K562 (cell line): ENCODE results near the gene CMBL. TPM values are rescaled to one million over a fixed set of nuclear protein-coding genes. Genes with fewer than 3 reads are reported as not detected.

ENCODE experiments used
- CBFA2T3 ChIP-seq: fragments of 450-650 bp; IDR thresholded peaks from 2 replicates; pipeline ENCODE4 v1.6.1; 2017
- CSDE1 ChIP-seq, 2 experiments: fragments of 450-650 bp; IDR thresholded peaks; 2 replicates each; pipeline ENCODE4 v1.6.1; 2016; ENCODE audit warnings: mild to moderate bottlenecking in 1 of 2
- CXXC5 ChIP-seq: fragments of 250-450 bp; sonication (Bioruptor Pico); IDR thresholded peaks from 2 replicates; pipeline ENCODE4 v1.8.0; 2022; ENCODE audit warnings: inconsistent platforms, mild to moderate bottlenecking, moderate library complexity
- LEF1 ChIP-seq: fragments of 450-650 bp; IDR thresholded peaks from 2 replicates; pipeline ENCODE4 v1.6.1; 2016; ENCODE audit warnings: mild to moderate bottlenecking
- MCM5 ChIP-seq: fragments of 450-650 bp; IDR thresholded peaks from 2 replicates; pipeline ENCODE4 v1.6.1; 2016; ENCODE audit warnings: low read depth
- NBN ChIP-seq: fragments of 450-650 bp; IDR thresholded peaks from 2 replicates; pipeline ENCODE4 v1.6.1; 2016; ENCODE audit warnings: low read depth, mild to moderate bottlenecking
- POLR2G ChIP-seq: fragments of 200-400 bp; formaldehyde crosslinking; IDR thresholded peaks from 2 replicates; pipeline ENCODE4 v1.6.1; 2017; ENCODE audit warnings: low read depth, mild to moderate bottlenecking, antibody characterized with exemption, low read length, moderate library complexity
- TFE3 ChIP-seq: fragments of 450-650 bp; formaldehyde crosslinking; IDR thresholded peaks from 2 replicates; pipeline ENCODE4 v1.4.0; 2020; ENCODE audit warnings: mild to moderate bottlenecking, mixed read lengths
- THRA ChIP-seq: fragments of 450-650 bp; IDR thresholded peaks from 2 replicates; pipeline ENCODE4 v1.6.1; 2017; ENCODE audit warnings: mild to moderate bottlenecking, moderate library complexity
- ZNF239 ChIP-seq: fragments of 250-450 bp; sonication (Bioruptor Pico); IDR thresholded peaks from 2 replicates; pipeline ENCODE4 v1.4.0; 2020; ENCODE audit warnings: mild to moderate bottlenecking
- ZNF583 ChIP-seq: fragments of 250-450 bp; sonication (Bioruptor Pico); IDR thresholded peaks from 2 replicates; pipeline ENCODE4 v1.4.0; 2020
- ZNF668 ChIP-seq: fragments of 250-450 bp; sonication (Bioruptor Pico); IDR thresholded peaks from 2 replicates; pipeline ENCODE4 v1.8.0; 2022; ENCODE audit warnings: mild to moderate bottlenecking, inconsistent platforms
- ZNF778 ChIP-seq: fragments of 450-650 bp; formaldehyde crosslinking; IDR thresholded peaks from 2 replicates; pipeline ENCODE4 v1.4.0; 2020; ENCODE audit warnings: mild to moderate bottlenecking, moderate library complexity
- polyA plus RNA-seq, 8 experiments: library from polyadenylated mRNA; depleted of rRNA in 4 of 8; stranded (reverse) in 5 of 8; unstranded in 3 of 8; fragments of >200 nt; fragmentation: Nextera tagmentation in 2 of 8; fragmentation: Illumina TruSeq in 1 of 8; extraction: Ambion mirVana in 2 of 8; extraction: Trizol in 1 of 8; gene quantifications; 2 replicates each; pipeline versions ENCODE4 v1.2.1 to v1.2.3, GENCODE V29; 2011 to 2014; ENCODE audit warnings: inconsistent platforms in 1 of 8, missing spikeins in 1 of 8
- total RNA-seq, 7 experiments: library from RNA; depleted of rRNA in 6 of 7; stranded (reverse); fragments of >200 nt in 6 of 7; fragmentation: Illumina TruSeq in 2 of 7; extraction: Trizol in 2 of 7; gene quantifications; 2 replicates each; pipeline versions ENCODE4 v1.2.1 to v1.2.3, GENCODE V29; 2011 to 2021; ENCODE audit warnings: low replicate concordance in 1 of 7
- TF ChIP-seq, protein P1 (sequence below): fragments of 450-650 bp; IDR thresholded peaks from 2 replicates; pipeline ENCODE4 v1.6.1; 2016; ENCODE audit warnings: mild to moderate bottlenecking, moderate library complexity

The CMBL gene
- total and polyA plus RNA-seq, 9 of the 15 experiments (the other 6 are each of a cell fraction or from before 2014, with no cell fraction given), result 22.6 to 192 (median 71.1) TPM

DNA sequence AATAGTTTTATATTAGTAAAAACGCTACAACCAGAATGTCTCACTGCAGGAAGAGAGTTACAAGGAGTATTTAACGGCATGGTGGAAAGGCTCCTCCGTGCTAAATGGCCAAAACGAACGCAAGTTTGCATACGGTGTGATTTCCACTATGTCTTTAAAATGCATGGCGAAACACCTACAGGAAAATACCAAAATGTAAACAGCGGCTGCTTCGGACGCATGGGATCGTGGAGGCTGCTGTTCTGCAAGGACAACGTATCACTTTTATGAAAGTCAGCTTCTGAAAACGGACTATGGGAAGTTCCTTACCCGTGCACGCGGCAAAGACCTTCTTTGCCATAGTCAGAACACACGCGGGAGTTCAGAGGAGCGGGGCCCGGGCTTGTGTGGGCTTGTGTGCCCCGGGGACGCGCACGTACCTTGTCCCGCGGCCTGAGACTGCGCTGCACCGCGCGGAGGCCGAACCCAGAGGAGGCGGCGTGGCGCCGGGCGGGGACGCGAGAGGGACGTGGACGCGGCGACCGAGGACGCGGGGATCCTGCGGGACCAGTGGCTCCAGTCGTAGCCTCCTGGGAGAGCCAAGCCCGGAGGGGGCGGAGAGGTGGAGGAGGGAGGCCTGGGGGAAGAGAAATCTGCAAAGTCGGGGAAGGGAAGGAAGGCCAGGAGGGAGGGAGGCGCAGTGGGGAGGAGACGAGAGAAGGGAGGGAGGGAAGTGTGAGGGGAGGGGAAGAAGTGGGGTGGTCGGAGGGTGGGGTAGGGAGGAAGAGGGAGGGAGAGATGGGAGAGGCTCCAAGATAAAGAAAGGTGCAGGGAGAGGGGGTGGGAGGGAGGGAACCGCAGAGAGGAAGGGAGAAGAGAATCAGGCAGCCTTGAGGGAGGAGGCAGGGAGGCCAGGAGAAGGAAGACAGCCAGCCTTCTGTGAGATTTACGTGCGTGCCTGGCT lies at the start of gene CMBL (continued):
- TF ChIP-seq, protein P1, sequence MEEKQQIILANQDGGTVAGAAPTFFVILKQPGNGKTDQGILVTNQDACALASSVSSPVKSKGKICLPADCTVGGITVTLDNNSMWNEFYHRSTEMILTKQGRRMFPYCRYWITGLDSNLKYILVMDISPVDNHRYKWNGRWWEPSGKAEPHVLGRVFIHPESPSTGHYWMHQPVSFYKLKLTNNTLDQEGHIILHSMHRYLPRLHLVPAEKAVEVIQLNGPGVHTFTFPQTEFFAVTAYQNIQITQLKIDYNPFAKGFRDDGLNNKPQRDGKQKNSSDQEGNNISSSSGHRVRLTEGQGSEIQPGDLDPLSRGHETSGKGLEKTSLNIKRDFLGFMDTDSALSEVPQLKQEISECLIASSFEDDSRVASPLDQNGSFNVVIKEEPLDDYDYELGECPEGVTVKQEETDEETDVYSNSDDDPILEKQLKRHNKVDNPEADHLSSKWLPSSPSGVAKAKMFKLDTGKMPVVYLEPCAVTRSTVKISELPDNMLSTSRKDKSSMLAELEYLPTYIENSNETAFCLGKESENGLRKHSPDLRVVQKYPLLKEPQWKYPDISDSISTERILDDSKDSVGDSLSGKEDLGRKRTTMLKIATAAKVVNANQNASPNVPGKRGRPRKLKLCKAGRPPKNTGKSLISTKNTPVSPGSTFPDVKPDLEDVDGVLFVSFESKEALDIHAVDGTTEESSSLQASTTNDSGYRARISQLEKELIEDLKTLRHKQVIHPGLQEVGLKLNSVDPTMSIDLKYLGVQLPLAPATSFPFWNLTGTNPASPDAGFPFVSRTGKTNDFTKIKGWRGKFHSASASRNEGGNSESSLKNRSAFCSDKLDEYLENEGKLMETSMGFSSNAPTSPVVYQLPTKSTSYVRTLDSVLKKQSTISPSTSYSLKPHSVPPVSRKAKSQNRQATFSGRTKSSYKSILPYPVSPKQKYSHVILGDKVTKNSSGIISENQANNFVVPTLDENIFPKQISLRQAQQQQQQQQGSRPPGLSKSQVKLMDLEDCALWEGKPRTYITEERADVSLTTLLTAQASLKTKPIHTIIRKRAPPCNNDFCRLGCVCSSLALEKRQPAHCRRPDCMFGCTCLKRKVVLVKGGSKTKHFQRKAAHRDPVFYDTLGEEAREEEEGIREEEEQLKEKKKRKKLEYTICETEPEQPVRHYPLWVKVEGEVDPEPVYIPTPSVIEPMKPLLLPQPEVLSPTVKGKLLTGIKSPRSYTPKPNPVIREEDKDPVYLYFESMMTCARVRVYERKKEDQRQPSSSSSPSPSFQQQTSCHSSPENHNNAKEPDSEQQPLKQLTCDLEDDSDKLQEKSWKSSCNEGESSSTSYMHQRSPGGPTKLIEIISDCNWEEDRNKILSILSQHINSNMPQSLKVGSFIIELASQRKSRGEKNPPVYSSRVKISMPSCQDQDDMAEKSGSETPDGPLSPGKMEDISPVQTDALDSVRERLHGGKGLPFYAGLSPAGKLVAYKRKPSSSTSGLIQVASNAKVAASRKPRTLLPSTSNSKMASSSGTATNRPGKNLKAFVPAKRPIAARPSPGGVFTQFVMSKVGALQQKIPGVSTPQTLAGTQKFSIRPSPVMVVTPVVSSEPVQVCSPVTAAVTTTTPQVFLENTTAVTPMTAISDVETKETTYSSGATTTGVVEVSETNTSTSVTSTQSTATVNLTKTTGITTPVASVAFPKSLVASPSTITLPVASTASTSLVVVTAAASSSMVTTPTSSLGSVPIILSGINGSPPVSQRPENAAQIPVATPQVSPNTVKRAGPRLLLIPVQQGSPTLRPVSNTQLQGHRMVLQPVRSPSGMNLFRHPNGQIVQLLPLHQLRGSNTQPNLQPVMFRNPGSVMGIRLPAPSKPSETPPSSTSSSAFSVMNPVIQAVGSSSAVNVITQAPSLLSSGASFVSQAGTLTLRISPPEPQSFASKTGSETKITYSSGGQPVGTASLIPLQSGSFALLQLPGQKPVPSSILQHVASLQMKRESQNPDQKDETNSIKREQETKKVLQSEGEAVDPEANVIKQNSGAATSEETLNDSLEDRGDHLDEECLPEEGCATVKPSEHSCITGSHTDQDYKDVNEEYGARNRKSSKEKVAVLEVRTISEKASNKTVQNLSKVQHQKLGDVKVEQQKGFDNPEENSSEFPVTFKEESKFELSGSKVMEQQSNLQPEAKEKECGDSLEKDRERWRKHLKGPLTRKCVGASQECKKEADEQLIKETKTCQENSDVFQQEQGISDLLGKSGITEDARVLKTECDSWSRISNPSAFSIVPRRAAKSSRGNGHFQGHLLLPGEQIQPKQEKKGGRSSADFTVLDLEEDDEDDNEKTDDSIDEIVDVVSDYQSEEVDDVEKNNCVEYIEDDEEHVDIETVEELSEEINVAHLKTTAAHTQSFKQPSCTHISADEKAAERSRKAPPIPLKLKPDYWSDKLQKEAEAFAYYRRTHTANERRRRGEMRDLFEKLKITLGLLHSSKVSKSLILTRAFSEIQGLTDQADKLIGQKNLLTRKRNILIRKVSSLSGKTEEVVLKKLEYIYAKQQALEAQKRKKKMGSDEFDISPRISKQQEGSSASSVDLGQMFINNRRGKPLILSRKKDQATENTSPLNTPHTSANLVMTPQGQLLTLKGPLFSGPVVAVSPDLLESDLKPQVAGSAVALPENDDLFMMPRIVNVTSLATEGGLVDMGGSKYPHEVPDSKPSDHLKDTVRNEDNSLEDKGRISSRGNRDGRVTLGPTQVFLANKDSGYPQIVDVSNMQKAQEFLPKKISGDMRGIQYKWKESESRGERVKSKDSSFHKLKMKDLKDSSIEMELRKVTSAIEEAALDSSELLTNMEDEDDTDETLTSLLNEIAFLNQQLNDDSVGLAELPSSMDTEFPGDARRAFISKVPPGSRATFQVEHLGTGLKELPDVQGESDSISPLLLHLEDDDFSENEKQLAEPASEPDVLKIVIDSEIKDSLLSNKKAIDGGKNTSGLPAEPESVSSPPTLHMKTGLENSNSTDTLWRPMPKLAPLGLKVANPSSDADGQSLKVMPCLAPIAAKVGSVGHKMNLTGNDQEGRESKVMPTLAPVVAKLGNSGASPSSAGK, result peak; percentile 71
- peak; percentile 88 for TF ChIP-seq CXXC5 (CRISPR knock-in tag)
- TF ChIP-seq ZNF239 (CRISPR knock-in tag), result no peak
- TF ChIP-seq THRA, result no peak
- TF ChIP-seq MCM5, result no peak
- peak; percentile 66; the same call in 1 of the 2 replicates for TF ChIP-seq LEF1
- TF ChIP-seq TFE3 (CRISPR knock-in tag), result no peak
- no peak for TF ChIP-seq ZNF778
- TF ChIP-seq POLR2G, result peak; percentile 93
- TF ChIP-seq CSDE1 (IDR thresholded peaks at IDR 0.05), result no peak
- TF ChIP-seq ZNF583, result 0 out of 2 replicates have a peak, but pooled peaks have one; percentile 26
- TF ChIP-seq NBN, result 0 out of 2 replicates have a peak, but pooled peaks have one; percentile 79
- TF ChIP-seq ZNF668 (CRISPR knock-in tag), result no peak
- TF ChIP-seq CBFA2T3, result peak; percentile 48; the same call in 1 of the 2 replicates
